Measurements from ENCODE around the gene KIF25. TPM values are rescaled to one million over a fixed set of nuclear protein-coding genes. Genes with fewer than 3 reads are reported as not detected.
"Not testable (repeated sequence)": the region's sequence is repeated elsewhere in the genome, so short reads cannot be mapped to it uniquely, and the experiment has no call there.

KIF25 gene
- total and polyA plus RNA-seq, 5 donors from 2014 or later: not detected

GRCh38 chr6:167976116-167976657 lies 21.3 kb upstream of the KIF25 start:
- H3K36me3 Mint-ChIP-seq; DNase-seq; H3K4me3 Mint-ChIP-seq; H3K9me3 ChIP-seq (ENCODE audit: control insufficient read depth in 2 of 2, low read length in 2 of 2); H3K36me3 ChIP-seq (ENCODE audit: control insufficient read depth, insufficient read depth, low read length); H3K27me3 Mint-ChIP-seq; H3K4me1 Mint-ChIP-seq; H3K4me1 ChIP-seq (ENCODE audit: control insufficient read depth, insufficient read depth, low read length, poor library complexity, severe bottlenecking); H3K27me3 ChIP-seq (ENCODE audit: control insufficient read depth, insufficient read depth, low read length); H3K9me3 Mint-ChIP-seq; H3K4me3 ChIP-seq (ENCODE audit: low read depth, low read length); H3K27ac ChIP-seq (ENCODE audit: insufficient read depth, low read length, poor library complexity, severe bottlenecking); H3K27ac Mint-ChIP-seq; ATAC-seq (ENCODE audit: low read depth in 2 of 2): not testable (repeated sequence)

- H3K36me3 ChIP-seq (ENCODE audit: control insufficient read depth, insufficient read depth, low read length): no peaks in the 10 kb centered on the region
- ATAC-seq (ENCODE audit: low read depth in 2 of 2): no peak
- no peaks in the 10 kb centered on the region for H3K4me1 Mint-ChIP-seq
- no peaks in the 10 kb centered on the region for H3K36me3 Mint-ChIP-seq
- DNase-seq: no peak
- no peaks in the 10 kb centered on the region for H3K27me3 Mint-ChIP-seq
- no peak overlapping the region for H3K27ac ChIP-seq (ENCODE audit: insufficient read depth, low read length, poor library complexity, severe bottlenecking)
- H3K4me3 ChIP-seq (ENCODE audit: low read depth, low read length): no peak overlapping the region
- H3K9me3 Mint-ChIP-seq: peaks cover 0 to 6% (median 0%) of the 10 kb centered on the region in 7 donors
- no peak overlapping the region for H3K4me3 Mint-ChIP-seq
- H3K9me3 ChIP-seq (ENCODE audit: control insufficient read depth in 2 of 2, low read length in 2 of 2): no peaks in the 10 kb centered on the region
- H3K4me1 ChIP-seq (ENCODE audit: control insufficient read depth, insufficient read depth, low read length, poor library complexity, severe bottlenecking): no peaks in the 10 kb centered on the region
- H3K27ac Mint-ChIP-seq: no peak overlapping the region
- H3K27me3 ChIP-seq (ENCODE audit: control insufficient read depth, insufficient read depth, low read length): no peaks in the 10 kb centered on the region
These were observed 20.8 kb upstream of the KIF25 start for GRCh38 chr6:167976708-167977107.

GRCh38 chr6:167977717-167978467 lies 19.6 kb upstream of the KIF25 start:
- H3K9me3 Mint-ChIP-seq: peaks cover 0 to 6% (median 0%) of the 10 kb centered on the region in 7 donors
- ATAC-seq (ENCODE audit: low read depth in 2 of 2) (no peak), DNase-seq (no peak)
- no peaks in the 10 kb centered on the region for H3K36me3 Mint-ChIP-seq
- no peaks in the 10 kb centered on the region for H3K36me3 ChIP-seq (ENCODE audit: control insufficient read depth, insufficient read depth, low read length)
- H3K27ac Mint-ChIP-seq: no peak overlapping the region
- H3K27me3 Mint-ChIP-seq: no peaks in the 10 kb centered on the region
- no peaks in the 10 kb centered on the region for H3K9me3 ChIP-seq (ENCODE audit: control insufficient read depth in 2 of 2, low read length in 2 of 2)
- H3K4me3 ChIP-seq (ENCODE audit: low read depth, low read length): no peak overlapping the region
- H3K27ac ChIP-seq (ENCODE audit: insufficient read depth, low read length, poor library complexity, severe bottlenecking): no peak overlapping the region
- H3K27me3 ChIP-seq (ENCODE audit: control insufficient read depth, insufficient read depth, low read length): no peaks in the 10 kb centered on the region
- no peaks in the 10 kb centered on the region for H3K4me1 Mint-ChIP-seq
- H3K4me3 Mint-ChIP-seq: no peak overlapping the region
- no peaks in the 10 kb centered on the region for H3K4me1 ChIP-seq (ENCODE audit: control insufficient read depth, insufficient read depth, low read length, poor library complexity, severe bottlenecking)

GRCh38 chr6:167978607-167979006 lies 18.9 kb upstream of the KIF25 start:
- no peak overlapping the region for H3K27ac ChIP-seq (ENCODE audit: insufficient read depth, low read length, poor library complexity, severe bottlenecking)
- no peaks in the 10 kb centered on the region for H3K27me3 ChIP-seq (ENCODE audit: control insufficient read depth, insufficient read depth, low read length)
- Mint-ChIP-seq H3K27me3 (no peaks in the 10 kb centered on the region), H3K4me3 (no peak overlapping the region), H3K36me3 (no peaks in the 10 kb centered on the region), H3K4me1 (no peaks in the 10 kb centered on the region), H3K27ac (no peak overlapping the region), H3K9me3 (peaks cover 0 to 6% (median 0%) of the 10 kb centered on the region in 7 donors)
- no peak for DNase-seq
- H3K4me1 ChIP-seq (ENCODE audit: control insufficient read depth, insufficient read depth, low read length, poor library complexity, severe bottlenecking): no peaks in the 10 kb centered on the region
- H3K9me3 ChIP-seq (ENCODE audit: control insufficient read depth in 2 of 2, low read length in 2 of 2): no peaks in the 10 kb centered on the region
- no peak for ATAC-seq (ENCODE audit: low read depth in 2 of 2)
- no peak overlapping the region for H3K4me3 ChIP-seq (ENCODE audit: low read depth, low read length)
- no peaks in the 10 kb centered on the region for H3K36me3 ChIP-seq (ENCODE audit: control insufficient read depth, insufficient read depth, low read length)

GRCh38 chr6:167979436-167980139 lies 17.9 kb upstream of the KIF25 start:
- no peak overlapping the region for H3K4me3 Mint-ChIP-seq

GRCh38 chr6:167980911-167981580 lies 16.4 kb upstream of the KIF25 start:
- no peaks in the 10 kb centered on the region for H3K4me1 ChIP-seq (ENCODE audit: control insufficient read depth, insufficient read depth, low read length, poor library complexity, severe bottlenecking)
- Mint-ChIP-seq H3K36me3 (no peaks in the 10 kb centered on the region), H3K4me3 (no peak overlapping the region), H3K27me3 (no peaks in the 10 kb centered on the region), H3K4me1 (no peaks in the 10 kb centered on the region), H3K9me3 (peaks cover 0 to 6% (median 0%) of the 10 kb centered on the region in 7 donors), H3K27ac (no peak overlapping the region)
- no peak for ATAC-seq (ENCODE audit: low read depth in 2 of 2)
- H3K9me3 ChIP-seq (ENCODE audit: control insufficient read depth in 2 of 2, low read length in 2 of 2): no peaks in the 10 kb centered on the region
- H3K4me3 ChIP-seq (ENCODE audit: low read depth, low read length): no peak overlapping the region
- no peaks in the 10 kb centered on the region for H3K36me3 ChIP-seq (ENCODE audit: control insufficient read depth, insufficient read depth, low read length)
- no peaks in the 10 kb centered on the region for H3K27me3 ChIP-seq (ENCODE audit: control insufficient read depth, insufficient read depth, low read length)
- DNase-seq: no peak
- H3K27ac ChIP-seq (ENCODE audit: insufficient read depth, low read length, poor library complexity, severe bottlenecking): no peak overlapping the region

More at GRCh38 chr6:167979436-167980139, 17.9 kb upstream of the KIF25 start:
- Histone ChIP-seq H3K27ac (ENCODE audit: insufficient read depth, low read length, poor library complexity, severe bottlenecking) (no peak overlapping the region), H3K9me3 (ENCODE audit: control insufficient read depth in 2 of 2, low read length in 2 of 2) (no peaks in the 10 kb centered on the region), H3K27me3 (ENCODE audit: control insufficient read depth, insufficient read depth, low read length) (no peaks in the 10 kb centered on the region), H3K36me3 (ENCODE audit: control insufficient read depth, insufficient read depth, low read length) (no peaks in the 10 kb centered on the region), H3K4me1 (ENCODE audit: control insufficient read depth, insufficient read depth, low read length, poor library complexity, severe bottlenecking) (no peaks in the 10 kb centered on the region), H3K4me3 (ENCODE audit: low read depth, low read length) (no peak overlapping the region)
- H3K27me3 Mint-ChIP-seq: no peaks in the 10 kb centered on the region
- H3K36me3 Mint-ChIP-seq: no peaks in the 10 kb centered on the region
- peaks cover 0 to 6% (median 0%) of the 10 kb centered on the region in 7 donors for H3K9me3 Mint-ChIP-seq
- H3K4me1 Mint-ChIP-seq: no peaks in the 10 kb centered on the region
- ATAC-seq (ENCODE audit: low read depth in 2 of 2) (no peak), DNase-seq (no peak)
- no peak overlapping the region for H3K27ac Mint-ChIP-seq

DNA sequence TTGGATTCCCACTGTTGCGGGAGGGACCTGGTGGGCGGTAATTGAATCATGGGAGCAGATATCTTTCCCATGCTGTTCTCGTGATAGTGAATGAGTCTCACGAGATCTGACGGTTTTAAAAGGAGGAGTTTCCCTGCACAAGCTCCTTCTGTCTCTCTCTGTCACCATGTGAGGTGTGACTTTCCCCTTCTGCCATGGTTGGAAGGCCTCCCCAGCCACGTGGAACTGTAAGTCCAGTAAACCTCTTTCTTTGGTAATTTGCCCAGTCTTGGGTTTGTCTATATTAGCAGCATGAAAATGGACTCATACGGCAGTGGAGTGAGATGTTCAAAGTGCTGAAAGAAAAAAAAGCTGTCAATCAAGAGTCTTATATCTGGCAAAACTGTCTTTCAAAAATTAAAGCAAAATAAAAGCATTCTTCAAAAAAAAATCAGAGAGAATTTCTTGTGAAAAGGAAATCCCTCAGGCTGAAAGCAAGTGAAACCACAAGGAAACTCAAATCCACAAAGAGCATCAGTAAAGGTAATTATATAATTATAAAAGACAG lies 15.5 kb upstream of the KIF25 start:
- Histone ChIP-seq H3K27ac (ENCODE audit: insufficient read depth, low read length, poor library complexity, severe bottlenecking) (no peak overlapping the region), H3K27me3 (ENCODE audit: control insufficient read depth, insufficient read depth, low read length) (no peaks in the 10 kb centered on the region), H3K9me3 (ENCODE audit: control insufficient read depth in 2 of 2, low read length in 2 of 2) (no peaks in the 10 kb centered on the region), H3K36me3 (ENCODE audit: control insufficient read depth, insufficient read depth, low read length) (no peaks in the 10 kb centered on the region), H3K4me1 (ENCODE audit: control insufficient read depth, insufficient read depth, low read length, poor library complexity, severe bottlenecking) (no peaks in the 10 kb centered on the region), H3K4me3 (ENCODE audit: low read depth, low read length) (no peak overlapping the region)
- Mint-ChIP-seq H3K36me3 (no peaks in the 10 kb centered on the region), H3K9me3 (peaks cover 0 to 6% (median 0%) of the 10 kb centered on the region in 7 donors), H3K27me3 (no peaks in the 10 kb centered on the region), H3K4me1 (no peaks in the 10 kb centered on the region), H3K27ac (no peak overlapping the region), H3K4me3 (no peak overlapping the region)
- ATAC-seq (ENCODE audit: low read depth in 2 of 2) (no peak), DNase-seq (no peak)
